Lower lobe of right lung (tissue), 2 donors: Measurements from ENCODE around the gene TNFSF8. TPM values are rescaled to one million over a fixed set of nuclear protein-coding genes. Genes with fewer than 3 reads are reported as not detected.
A peak's percentile ranks its signal among the peaks of the same experiment; 100 is the strongest.

Experiments
- ATAC-seq, 2 donors: fragments of 200-7000 bp; cut with Tn5 transposase; one replicate each; pipeline ENCODE4 v1.9.1; 2020 to 2022; ENCODE audit warnings: mild to moderate bottlenecking in 2 of 2, moderate library complexity in 2 of 2
- DNase-seq: peaks from one replicate; pipeline ENCODE4 v3.0.0-alpha.2; 2020
- H3K27ac ChIP-seq: fragments of 200-600 bp; one replicate; pipeline ENCODE4 v1.8.0; 2022
- H3K27me3 ChIP-seq: fragments of 200-600 bp; one replicate; pipeline ENCODE4 v1.8.0; 2022; ENCODE audit warnings: low read depth
- H3K36me3 ChIP-seq: fragments of 200-600 bp; one replicate; pipeline ENCODE4 v1.8.0; 2022; ENCODE audit warnings: mild to moderate bottlenecking
- H3K4me1 ChIP-seq: fragments of 200-600 bp; one replicate; pipeline ENCODE4 v1.8.0; 2022
- H3K4me3 ChIP-seq: fragments of 200-600 bp; one replicate; pipeline ENCODE4 v1.8.0; 2022; ENCODE audit warnings: mild to moderate bottlenecking
- H3K9me3 ChIP-seq: fragments of 200-600 bp; one replicate; pipeline ENCODE4 v1.8.0; 2022
- CTCF ChIP-seq: fragments of 200-600 bp; IDR thresholded peaks from one replicate; pipeline ENCODE4 v1.8.0; 2022; ENCODE audit warnings: antibody characterized with exemption, mild to moderate bottlenecking
- intact Hi-C: fragments of 100-400 bp; cut with DNase I; formaldehyde crosslinking; loops from one replicate; pipeline ENCODE4 v1.11.0; 2022
- total RNA-seq: library from RNA; stranded (reverse); fragmentation: NEBNext Ultra II Directional; extraction: Animal tissue kit (Norgen Biotek cat#: 25700); gene quantifications from one replicate; pipeline ENCODE4 v1.2.1, GENCODE V29; 2021
- donor health status: DM: no; HTN: yes; CAD: no; lungs with severe emphysema.

The TNFSF8 gene
- total RNA-seq, 1 donor from 2014 or later, result 3.5 TPM

- DNase-seq, result no peak
- Histone ChIP-seq H3K4me1 (no peaks in the 10 kb centered on the region), H3K36me3 (no peaks in the 10 kb centered on the region), H3K27ac (no peak overlapping the region), H3K9me3 (peaks cover 9% of the 10 kb centered on the region), H3K4me3 (no peak overlapping the region), H3K27me3 (no peaks in the 10 kb centered on the region)
- no peak for TF ChIP-seq CTCF
- no peak for ATAC-seq
- intact Hi-C loops, result no loop called here
Measured at GRCh38 chr9:114965564-114965963, 35.2 kb upstream of the TNFSF8 start.

DNA sequence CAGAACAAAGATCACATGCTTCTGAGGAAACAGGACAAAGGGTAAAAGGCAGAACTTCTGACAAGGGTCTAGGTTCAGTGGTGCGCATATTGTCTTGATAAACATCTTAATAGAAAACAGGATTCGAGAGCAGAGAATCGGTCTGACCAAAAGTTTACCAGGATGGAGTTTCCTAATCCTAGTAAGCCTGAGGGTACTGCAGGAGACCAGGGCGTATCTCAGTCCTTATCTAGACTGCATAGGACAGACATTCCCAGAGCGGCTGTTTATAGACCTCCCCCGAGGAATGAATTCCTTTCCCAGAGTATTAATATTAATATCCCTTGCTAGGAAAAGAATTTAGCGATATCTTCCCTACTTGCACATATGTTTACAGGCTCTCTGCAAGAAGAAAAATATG is 32.4 kb upstream of the TNFSF8 start:
- DNase-seq (no peak), ATAC-seq (no peak)
- H3K4me3 ChIP-seq, result no peak overlapping the region
- intact Hi-C loops, result no loop called here
- no peak for TF ChIP-seq CTCF
- H3K4me1 ChIP-seq, result peaks cover under 1% of the 10 kb centered on the region
- peaks cover 11% of the 10 kb centered on the region for H3K9me3 ChIP-seq
- H3K36me3 ChIP-seq, result no peaks in the 10 kb centered on the region
- no peaks in the 10 kb centered on the region for H3K27me3 ChIP-seq
- no peak overlapping the region for H3K27ac ChIP-seq

GRCh38 chr9:114960276-114960675 is 29.9 kb upstream of the TNFSF8 start:
- no peak for ATAC-seq
- DNase-seq, result no peak

DNA sequence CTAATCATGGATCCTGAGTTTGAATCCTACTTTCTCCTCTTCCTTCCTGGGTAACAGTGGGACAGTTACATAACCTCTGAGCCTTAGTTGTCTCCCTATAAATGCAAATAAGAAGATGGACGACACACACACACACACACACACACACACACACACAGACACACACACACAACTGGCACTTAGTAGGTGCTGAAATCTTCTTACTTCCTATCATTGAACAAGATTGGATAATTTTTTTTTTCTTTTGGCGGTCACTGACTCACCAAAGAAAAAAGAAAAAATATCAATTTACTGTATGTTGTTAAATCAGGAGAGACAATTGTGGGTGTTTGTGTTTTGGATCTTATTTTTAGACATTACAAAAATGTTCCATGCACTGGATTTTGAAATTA is 28.4 kb upstream of the TNFSF8 start:
- Histone ChIP-seq H3K4me3 (no peak overlapping the region), H3K36me3 (no peaks in the 10 kb centered on the region), H3K27ac (peak overlapping the region; percentile 51), H3K4me1 (peaks cover 17% of the 10 kb centered on the region), H3K9me3 (peaks cover 11% of the 10 kb centered on the region), H3K27me3 (no peaks in the 10 kb centered on the region)
- no peak for TF ChIP-seq CTCF
- peak in 1 of 2 donors; percentile 13 for ATAC-seq
- intact Hi-C loops, result no loop called here
- no peak for DNase-seq

More at GRCh38 chr9:114960276-114960675, 29.9 kb upstream of the TNFSF8 start:
- H3K36me3 ChIP-seq, result no peaks in the 10 kb centered on the region
- H3K4me1 ChIP-seq, result peaks cover 5% of the 10 kb centered on the region
- H3K9me3 ChIP-seq, result peaks cover 11% of the 10 kb centered on the region
- H3K27me3 ChIP-seq, result no peaks in the 10 kb centered on the region
- intact Hi-C loops, result no loop called here
- H3K27ac ChIP-seq, result no peak overlapping the region
- TF ChIP-seq CTCF, result no peak
- no peak overlapping the region for H3K4me3 ChIP-seq

- peak overlapping the region; percentile 51 for H3K27ac ChIP-seq
Measured at GRCh38 chr9:114958021-114958843, 27.8 kb upstream of the TNFSF8 start.

More at GRCh38 chr9:114958021-114958843, 27.8 kb upstream of the TNFSF8 start:
- peaks cover 11% of the 10 kb centered on the region for H3K9me3 ChIP-seq
- DNase-seq (peak; percentile 74), ATAC-seq (peak; percentile 86 to 92)
- peaks cover 23% of the 10 kb centered on the region for H3K4me1 ChIP-seq
- H3K4me3 ChIP-seq, result no peak overlapping the region
- intact Hi-C loops, result no loop called here
- no peaks in the 10 kb centered on the region for H3K36me3 ChIP-seq
- no peaks in the 10 kb centered on the region for H3K27me3 ChIP-seq
- no peak for TF ChIP-seq CTCF
